WTC11 (cell line): ENCODE data around the gene SNX20. TPM values are rescaled to one million over a fixed set of nuclear protein-coding genes. Genes with fewer than 3 reads are reported as not detected.

ENCODE experiments used
- ATAC-seq: fragments of 200-7000 bp; cut with Tn5 transposase; 2 replicates; pipeline ENCODE4 v1.10.0; 2021; ENCODE audit warnings: mild to moderate bottlenecking, moderate library complexity
- CTCF ChIA-PET: fragments of 300-600 bp; sonication (Branson Sonifier 250); formaldehyde crosslinking; loops from one replicate; lab custom pipeline; 2021; ENCODE audit warnings: antibody characterized with exemption; lab: Charles Lee
- POLR2A ChIA-PET: fragments of 350-600 bp; sonication (Branson Sonifier 250); formaldehyde crosslinking; loops from one replicate; lab custom pipeline; 2021; ENCODE audit warnings: antibody characterized with exemption; lab: Charles Lee
- DNase-seq: peaks from one replicate; pipeline ENCODE4 v3.0.0; 2021; ENCODE audit warnings: low spot score
- H3K27ac Mint-ChIP-seq: 2 replicates; pipeline ENCODE4 v1.8.0; 2021; ENCODE audit warnings: mixed read lengths
- H3K27me3 Mint-ChIP-seq: 2 replicates; pipeline ENCODE4 v1.8.0; 2021; ENCODE audit warnings: low read depth, mild to moderate bottlenecking, moderate library complexity, mixed read lengths
- H3K36me3 Mint-ChIP-seq: 2 replicates; pipeline ENCODE4 v1.8.0; 2021; ENCODE audit warnings: mixed read lengths
- H3K4me1 Mint-ChIP-seq: 2 replicates; pipeline ENCODE4 v1.8.0; 2022; ENCODE audit warnings: mixed read lengths
- H3K4me3 Mint-ChIP-seq: 2 replicates; pipeline ENCODE4 v1.8.0; 2021; ENCODE audit warnings: mild to moderate bottlenecking, moderate library complexity, mixed read lengths
- H3K9me3 Mint-ChIP-seq: 2 replicates; pipeline ENCODE4 v1.8.0; 2021; ENCODE audit warnings: mixed read lengths
- CBFB ChIP-seq: sonication (generic); formaldehyde crosslinking; IDR thresholded peaks from 2 replicates; pipeline ENCODE4 v1.8.1; 2022; ENCODE audit warnings: mild to moderate bottlenecking, low read depth, missing genetic modification reagents
- CREM ChIP-seq: sonication (generic); formaldehyde crosslinking; IDR thresholded peaks from 2 replicates; pipeline ENCODE4 v1.8.1; 2022; ENCODE audit warnings: mild to moderate bottlenecking, missing genetic modification reagents, moderate library complexity
- ETV6 ChIP-seq: sonication (generic); formaldehyde crosslinking; IDR thresholded peaks from 2 replicates; pipeline ENCODE4 v1.8.1; 2022; ENCODE audit warnings: mild to moderate bottlenecking, missing genetic modification reagents
- HMGA2 ChIP-seq: fragments of 250-450 bp; sonication (Bioruptor Pico); IDR thresholded peaks from 2 replicates; pipeline ENCODE4 v1.4.0; 2021; ENCODE audit warnings: mild to moderate bottlenecking, moderate library complexity
- NFYB ChIP-seq: sonication (generic); formaldehyde crosslinking; conservative IDR thresholded peaks from 2 replicates; pipeline ENCODE4 v1.8.0; 2022; ENCODE audit warnings: low read depth, missing genetic modification reagents
- NR2C2 ChIP-seq: sonication (generic); formaldehyde crosslinking; IDR thresholded peaks from 2 replicates; pipeline ENCODE4 v1.8.0; 2022; ENCODE audit warnings: mild to moderate bottlenecking, missing genetic modification reagents
- NR3C1 ChIP-seq: sonication (generic); formaldehyde crosslinking; conservative IDR thresholded peaks from 2 replicates; pipeline ENCODE4 v1.8.1; 2023; ENCODE audit warnings: low read depth, mild to moderate bottlenecking, missing genetic modification reagents
- RELA ChIP-seq: sonication (generic); formaldehyde crosslinking; IDR thresholded peaks from 2 replicates; pipeline ENCODE4 v1.8.1; 2022; ENCODE audit warnings: missing genetic modification reagents, mild to moderate bottlenecking, borderline replicate concordance
- STAT6 ChIP-seq: sonication (generic); formaldehyde crosslinking; conservative IDR thresholded peaks from 2 replicates; pipeline ENCODE4 v1.8.1; 2023; ENCODE audit warnings: mild to moderate bottlenecking, low read depth, missing genetic modification reagents, moderate library complexity
- TCF7 ChIP-seq: sonication (generic); formaldehyde crosslinking; IDR thresholded peaks from 2 replicates; pipeline ENCODE4 v1.8.0; 2022; ENCODE audit warnings: mild to moderate bottlenecking, low read depth, missing genetic modification reagents, moderate library complexity
- ZBTB43 ChIP-seq: sonication (generic); formaldehyde crosslinking; IDR thresholded peaks from 2 replicates; pipeline ENCODE4 v1.8.1; 2023; ENCODE audit warnings: mild to moderate bottlenecking, missing genetic modification reagents
- total RNA-seq: library from RNA; stranded (reverse); gene quantifications from 3 replicates; pipeline ENCODE4 v1.2.3, GENCODE V29; 2021
- TF ChIP-seq, protein P1 (sequence below): sonication (generic); formaldehyde crosslinking; IDR thresholded peaks from 2 replicates; pipeline ENCODE4 v1.8.0; 2022; ENCODE audit warnings: mild to moderate bottlenecking, missing genetic modification reagents
- TF ChIP-seq, protein P2 (sequence below): fragments of 250-450 bp; sonication (Bioruptor Pico); IDR thresholded peaks from 2 replicates; pipeline ENCODE4 v1.9.0; 2021; ENCODE audit warnings: mild to moderate bottlenecking, borderline replicate concordance

SNX20 gene
- total RNA-seq, 1 experiment from 2014 or later, result not detected

DNA sequence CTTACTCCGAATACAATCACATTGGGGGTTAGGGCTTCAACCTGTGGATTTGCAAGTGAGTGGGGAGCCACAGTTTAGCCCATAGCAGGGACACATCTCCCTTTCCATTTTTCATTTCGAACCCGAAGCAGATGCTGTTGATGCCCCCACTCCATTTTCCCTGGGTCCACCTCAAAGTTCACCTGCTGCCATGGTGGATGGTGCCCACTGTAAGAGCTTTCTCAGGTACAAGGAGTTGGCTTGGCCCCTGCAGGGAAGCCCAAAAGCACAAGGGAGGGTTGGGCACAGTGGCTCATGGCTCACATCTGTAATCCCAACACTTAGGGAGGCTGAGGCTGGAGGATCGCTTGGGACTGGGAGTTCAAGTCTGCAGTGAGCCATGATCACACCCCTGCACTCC is 51.8 kb downstream of the SNX20 start:
- ATAC-seq (no peak), DNase-seq (no peak)
- Mint-ChIP-seq H3K4me1 (peaks cover 3% of the 10 kb centered on the region; the same call in 1 of the 2 replicates), H3K27me3 (no peaks in the 10 kb centered on the region), H3K36me3 (no peaks in the 10 kb centered on the region), H3K9me3 (no peaks in the 10 kb centered on the region), H3K27ac (no peak overlapping the region), H3K4me3 (no peak overlapping the region)
- TF ChIP-seq HMGA2 (CRISPR knock-in tag) (no peak), ETV6 (no peak), NR3C1 (CRISPR knock-in tag) (no peak), CBFB (no peak), RELA (CRISPR knock-in tag) (no peak)
- ChIA-PET CTCF (interaction anchor here (1.7 to 3.7 kb wide), 2 partner anchors 35 to 36 kb away, joined by 8 to 27 read pairs; no protein-coding TSS in a partner anchor), POLR2A (no interaction called here)

DNA sequence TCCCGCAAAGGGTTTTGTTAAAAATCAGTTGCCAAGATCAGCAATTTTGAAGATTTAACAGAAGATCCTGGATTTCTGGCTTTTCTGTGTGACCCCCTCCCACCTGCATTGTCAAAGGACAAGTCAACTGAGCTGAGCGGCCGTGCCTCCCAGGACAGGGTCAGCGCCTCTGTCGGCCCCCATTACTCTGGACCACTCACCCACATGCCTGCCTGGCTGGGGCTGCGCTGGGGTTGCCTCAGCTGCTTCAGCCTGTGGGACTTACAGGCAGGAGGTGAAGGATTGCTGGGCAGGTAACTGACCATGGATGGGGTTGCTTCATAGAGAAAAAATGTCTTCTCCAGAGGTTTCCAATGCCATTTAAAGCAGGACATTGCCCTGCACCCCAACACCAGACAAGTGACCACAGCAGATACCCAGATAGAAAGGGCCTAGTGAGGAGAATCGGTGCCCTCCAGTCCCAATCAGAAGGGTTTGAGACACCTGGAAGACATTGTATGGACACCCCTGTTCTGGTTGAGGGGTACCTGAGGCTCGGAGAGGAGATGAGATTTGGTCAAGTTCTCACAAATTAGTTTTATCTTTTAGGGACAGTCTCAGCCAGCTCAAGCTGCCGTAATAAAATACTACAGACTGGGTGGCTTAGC is 52.8 kb downstream of the SNX20 start:
- no peak overlapping the region for H3K27ac Mint-ChIP-seq
- CTCF ChIA-PET, result interaction anchor here (0.6 to 3.7 kb wide), 14 partner anchors 7 to 301 kb away, joined by 3 to 27 read pairs (median 6); partner anchors contain the start of gene BRD7

More for the DNA sequence above, 52.8 kb downstream of the SNX20 start:
- no peaks in the 10 kb centered on the region for H3K36me3 Mint-ChIP-seq
- H3K4me3 Mint-ChIP-seq, result no peak overlapping the region
- DNase-seq, result no peak
- TF ChIP-seq, protein P1, sequence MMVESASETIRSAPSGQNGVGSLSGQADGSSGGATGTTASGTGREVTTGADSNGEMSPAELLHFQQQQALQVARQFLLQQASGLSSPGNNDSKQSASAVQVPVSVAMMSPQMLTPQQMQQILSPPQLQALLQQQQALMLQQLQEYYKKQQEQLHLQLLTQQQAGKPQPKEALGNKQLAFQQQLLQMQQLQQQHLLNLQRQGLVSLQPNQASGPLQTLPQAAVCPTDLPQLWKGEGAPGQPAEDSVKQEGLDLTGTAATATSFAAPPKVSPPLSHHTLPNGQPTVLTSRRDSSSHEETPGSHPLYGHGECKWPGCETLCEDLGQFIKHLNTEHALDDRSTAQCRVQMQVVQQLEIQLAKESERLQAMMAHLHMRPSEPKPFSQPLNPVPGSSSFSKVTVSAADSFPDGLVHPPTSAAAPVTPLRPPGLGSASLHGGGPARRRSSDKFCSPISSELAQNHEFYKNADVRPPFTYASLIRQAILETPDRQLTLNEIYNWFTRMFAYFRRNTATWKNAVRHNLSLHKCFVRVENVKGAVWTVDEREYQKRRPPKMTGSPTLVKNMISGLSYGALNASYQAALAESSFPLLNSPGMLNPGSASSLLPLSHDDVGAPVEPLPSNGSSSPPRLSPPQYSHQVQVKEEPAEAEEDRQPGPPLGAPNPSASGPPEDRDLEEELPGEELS (CRISPR knock-in tag), result no peak
- TF ChIP-seq NFYB (no peak), ZBTB43 (CRISPR knock-in tag) (no peak), CBFB (no peak), NR2C2 (CRISPR knock-in tag) (no peak), TCF7 (CRISPR knock-in tag) (no peak), CREM (CRISPR knock-in tag) (no peak), STAT6 (CRISPR knock-in tag) (no peak)
- TF ChIP-seq, protein P2, sequence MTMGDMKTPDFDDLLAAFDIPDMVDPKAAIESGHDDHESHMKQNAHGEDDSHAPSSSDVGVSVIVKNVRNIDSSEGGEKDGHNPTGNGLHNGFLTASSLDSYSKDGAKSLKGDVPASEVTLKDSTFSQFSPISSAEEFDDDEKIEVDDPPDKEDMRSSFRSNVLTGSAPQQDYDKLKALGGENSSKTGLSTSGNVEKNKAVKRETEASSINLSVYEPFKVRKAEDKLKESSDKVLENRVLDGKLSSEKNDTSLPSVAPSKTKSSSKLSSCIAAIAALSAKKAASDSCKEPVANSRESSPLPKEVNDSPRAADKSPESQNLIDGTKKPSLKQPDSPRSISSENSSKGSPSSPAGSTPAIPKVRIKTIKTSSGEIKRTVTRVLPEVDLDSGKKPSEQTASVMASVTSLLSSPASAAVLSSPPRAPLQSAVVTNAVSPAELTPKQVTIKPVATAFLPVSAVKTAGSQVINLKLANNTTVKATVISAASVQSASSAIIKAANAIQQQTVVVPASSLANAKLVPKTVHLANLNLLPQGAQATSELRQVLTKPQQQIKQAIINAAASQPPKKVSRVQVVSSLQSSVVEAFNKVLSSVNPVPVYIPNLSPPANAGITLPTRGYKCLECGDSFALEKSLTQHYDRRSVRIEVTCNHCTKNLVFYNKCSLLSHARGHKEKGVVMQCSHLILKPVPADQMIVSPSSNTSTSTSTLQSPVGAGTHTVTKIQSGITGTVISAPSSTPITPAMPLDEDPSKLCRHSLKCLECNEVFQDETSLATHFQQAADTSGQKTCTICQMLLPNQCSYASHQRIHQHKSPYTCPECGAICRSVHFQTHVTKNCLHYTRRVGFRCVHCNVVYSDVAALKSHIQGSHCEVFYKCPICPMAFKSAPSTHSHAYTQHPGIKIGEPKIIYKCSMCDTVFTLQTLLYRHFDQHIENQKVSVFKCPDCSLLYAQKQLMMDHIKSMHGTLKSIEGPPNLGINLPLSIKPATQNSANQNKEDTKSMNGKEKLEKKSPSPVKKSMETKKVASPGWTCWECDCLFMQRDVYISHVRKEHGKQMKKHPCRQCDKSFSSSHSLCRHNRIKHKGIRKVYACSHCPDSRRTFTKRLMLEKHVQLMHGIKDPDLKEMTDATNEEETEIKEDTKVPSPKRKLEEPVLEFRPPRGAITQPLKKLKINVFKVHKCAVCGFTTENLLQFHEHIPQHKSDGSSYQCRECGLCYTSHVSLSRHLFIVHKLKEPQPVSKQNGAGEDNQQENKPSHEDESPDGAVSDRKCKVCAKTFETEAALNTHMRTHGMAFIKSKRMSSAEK (CRISPR knock-in tag), result no peak
- TF ChIP-seq, all 79 proteins: peak for 0
- no peaks in the 10 kb centered on the region for H3K9me3 Mint-ChIP-seq
- H3K4me1 Mint-ChIP-seq, result peaks cover 3% of the 10 kb centered on the region; the same call in 1 of the 2 replicates
- ATAC-seq, result no peak
- no peaks in the 10 kb centered on the region for H3K27me3 Mint-ChIP-seq
- POLR2A ChIA-PET, result no interaction called here
